Ramos (cell line): ENCODE measurements around the gene SEC24D.

ENCODE experiments used
- in situ Hi-C: fragments of 300-500 bp; cut with MboI; formaldehyde crosslinking; loops from one replicate; pipeline ENCODE4 v1.14.3; 2022; ENCODE audit warnings: low sequenced_read_pairs; ENCODE audit not compliant: unreplicated experiment

Gene SEC24D

GRCh38 chr4:118732591-118733330 is 103.2 kb downstream of the SEC24D start:
- in situ Hi-C loops: no loop called here

- in situ Hi-C loops: no loop called here
Observed at GRCh38 chr4:118730683-118731082, 105.2 kb downstream of the SEC24D start.

GRCh38 chr4:118729287-118730286 is 106.3 kb downstream of the SEC24D start:
- in situ Hi-C loops: no loop called here

GRCh38 chr4:118727360-118727759 is 108.6 kb downstream of the SEC24D start:
- in situ Hi-C loops: no loop called here

GRCh38 chr4:118723369-118723768 is 112.6 kb downstream of the SEC24D start:
- in situ Hi-C loops: no loop called here

- in situ Hi-C loops: no loop called here
Observed at GRCh38 chr4:118721752-118722151, 114.2 kb downstream of the SEC24D start.

GRCh38 chr4:118718511-118719170 is 117.3 kb downstream of the SEC24D start:
- in situ Hi-C loops: no loop called here

GRCh38 chr4:118716304-118716703 is 119.6 kb downstream of the SEC24D start:
- in situ Hi-C loops: no loop called here

- in situ Hi-C loops: no loop called here
Observed at GRCh38 chr4:118714682-118715081, 121.2 kb downstream of the SEC24D start.

GRCh38 chr4:118712872-118713271 is 123.1 kb downstream of the SEC24D start:
- in situ Hi-C loops: no loop called here

- in situ Hi-C loops: no loop called here
Observed at GRCh38 chr4:118711052-118711451, 124.9 kb downstream of the SEC24D start.

- in situ Hi-C loops: no loop called here
Observed at GRCh38 chr4:118703118-118703517, 132.8 kb downstream of the SEC24D start.

GRCh38 chr4:118684873-118685811 is 150.8 kb downstream of the SEC24D start, which contains the start of gene METTL14:
METTL14 (plus strand) TSS chr4:118685392; CDS start chr4:118685535, 143 bp downstream.
- in situ Hi-C loops: no loop called here

GRCh38 chr4:118683513-118683912 is 152.4 kb downstream of the SEC24D start:
- in situ Hi-C loops: no loop called here

- in situ Hi-C loops: no loop called here
Observed at GRCh38 chr4:118682928-118683327, 153.0 kb downstream of the SEC24D start.

GRCh38 chr4:118680808-118681207 is 155.1 kb downstream of the SEC24D start:
- in situ Hi-C loops: no loop called here

- in situ Hi-C loops: no loop called here
Observed at GRCh38 chr4:118676128-118676527, 159.8 kb downstream of the SEC24D start.
